ENCODE measurements around the gene MAB21L3.

MAB21L3 gene

DNA sequence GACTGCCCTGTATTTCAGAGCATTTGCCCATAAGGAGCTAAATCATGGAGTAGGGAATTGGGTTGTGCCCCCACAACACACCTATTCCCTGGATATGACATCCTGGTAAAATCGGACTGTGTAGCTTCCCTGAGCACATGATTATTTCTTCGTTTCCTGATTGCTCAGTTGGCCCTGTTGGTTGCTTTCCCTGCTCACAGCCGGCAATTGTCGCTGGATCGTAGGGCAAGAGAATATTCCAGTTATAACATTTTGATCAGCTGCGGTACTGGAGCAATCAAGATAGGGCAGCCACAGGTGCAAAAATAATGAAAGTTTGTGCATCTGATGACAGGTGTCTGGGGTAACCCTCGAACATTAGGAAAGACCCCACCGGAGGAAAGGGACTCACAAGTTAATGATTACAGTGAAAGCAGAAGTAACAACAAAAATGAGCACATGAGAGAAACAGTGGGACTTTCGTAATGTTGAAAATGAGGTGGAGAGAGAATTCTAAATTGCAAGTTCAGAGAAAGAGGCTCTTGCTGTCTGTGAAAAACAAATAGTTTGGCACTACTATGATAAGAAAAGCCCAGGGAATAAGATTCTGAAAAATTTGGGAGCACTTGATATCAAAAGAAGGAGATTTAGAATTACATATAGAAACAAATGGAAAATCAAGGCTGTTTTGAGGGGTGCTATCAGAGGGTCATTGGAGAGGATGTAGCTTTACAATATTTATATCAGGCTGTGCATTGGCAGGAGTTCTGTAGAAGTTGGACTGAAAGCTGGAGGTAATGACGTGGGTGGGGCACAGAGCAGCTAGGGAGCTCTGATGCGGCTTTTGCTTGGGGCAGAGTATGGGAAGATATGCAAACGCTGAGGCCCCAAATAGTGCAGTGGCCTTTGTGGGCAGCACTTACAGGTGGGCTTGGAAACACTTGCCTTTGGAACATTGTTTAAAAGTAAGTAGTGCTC lies at the start of gene MAB21L3:
TSS of gene MAB21L3 (plus strand) at position 833 of the 957 bp plus-strand sequence. CDS start 1,217 bp downstream, outside the sequence.
- DNase-seq (ENCODE audit: low spot score): no peak

DNA sequence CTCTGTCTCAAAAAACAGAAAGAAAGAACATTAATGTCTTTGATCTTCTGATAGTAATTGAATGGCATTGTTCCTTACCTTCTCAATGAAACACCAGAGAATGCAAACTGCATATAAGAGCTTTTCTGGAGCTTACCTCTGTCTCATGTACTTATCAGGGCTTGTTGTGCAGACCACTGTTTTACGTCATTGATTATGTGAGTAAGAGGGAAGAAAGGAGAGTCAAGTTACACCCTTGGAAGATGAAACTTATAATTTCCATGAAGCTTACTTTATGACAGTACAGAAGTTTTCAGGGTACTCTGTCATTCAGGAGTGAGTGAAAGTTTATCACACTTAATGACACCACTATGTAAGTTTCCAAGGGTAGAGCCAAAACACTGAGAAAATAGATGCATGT lies 49.0 kb upstream of the MAB21L3 start:
- DNase-seq (ENCODE audit: low spot score): no peak

DNA sequence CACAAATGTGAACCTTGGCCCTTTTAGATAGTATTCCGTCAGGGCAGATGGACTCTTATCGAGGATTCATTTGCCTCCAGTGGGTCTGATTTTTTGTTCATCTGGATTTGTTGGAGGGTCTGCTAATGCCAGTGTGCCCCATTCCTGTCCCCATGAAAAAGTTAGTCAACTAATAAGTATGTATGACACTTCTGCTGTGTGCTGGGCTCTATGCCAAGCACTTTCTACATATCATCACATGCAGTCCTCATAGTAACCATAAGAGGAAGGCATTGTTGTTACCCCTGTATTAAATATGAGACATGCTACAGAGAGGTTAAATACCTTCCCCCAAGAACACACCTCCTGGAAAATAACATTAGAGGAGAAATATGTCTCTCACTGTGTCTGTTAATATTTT lies 46.6 kb upstream of the MAB21L3 start:
- no peak for DNase-seq (ENCODE audit: low spot score)

DNA sequence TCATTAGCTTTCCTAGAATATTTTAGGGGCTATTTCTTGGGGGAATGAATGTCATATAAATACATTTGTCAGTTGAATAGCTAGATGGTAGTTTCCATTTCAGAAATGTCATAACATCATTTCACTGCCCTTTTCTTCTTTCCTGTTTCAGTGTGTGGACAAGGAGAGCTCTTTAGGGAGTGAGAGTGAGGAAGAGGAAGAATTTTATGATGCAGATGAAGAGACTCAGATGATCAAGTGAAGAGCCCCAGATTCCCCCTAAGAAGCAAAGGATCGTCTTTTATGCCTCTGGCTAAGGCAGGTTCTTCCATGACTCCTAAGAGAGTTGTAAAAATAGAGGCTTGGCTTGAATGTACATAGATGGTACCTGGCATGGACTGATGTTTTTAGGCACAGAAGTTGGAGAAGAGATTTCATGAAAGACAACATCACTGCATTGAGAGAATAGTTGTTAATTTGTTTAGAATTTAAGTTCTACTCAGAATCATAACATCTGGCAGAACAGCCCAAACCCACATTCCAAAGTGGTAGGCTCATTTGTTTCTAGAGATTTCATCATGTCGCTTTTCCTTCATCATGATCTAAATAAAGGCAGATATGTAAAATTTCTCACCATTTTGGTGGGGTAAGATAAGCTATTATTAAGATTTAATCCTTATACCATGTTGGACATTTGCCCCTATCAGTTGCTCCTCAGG lies 44.2 kb upstream of the MAB21L3 start:
- no peak for DNase-seq (ENCODE audit: low spot score)

DNA sequence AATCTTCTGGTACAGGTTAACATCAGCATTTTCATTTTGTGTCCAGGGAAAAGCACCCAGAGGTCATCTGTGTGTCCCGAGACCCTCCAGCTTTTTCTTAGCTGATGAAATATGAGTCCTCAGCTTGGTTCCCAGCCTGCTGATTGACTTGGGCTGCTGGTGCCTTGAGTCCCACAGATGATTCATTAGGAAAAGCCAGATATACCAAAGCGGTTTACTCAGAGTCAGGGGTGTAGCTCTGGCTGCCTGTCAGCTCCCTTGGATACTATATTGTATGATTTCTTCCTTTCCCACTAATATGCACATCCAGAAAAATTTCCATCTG lies 43.7 kb upstream of the MAB21L3 start:
- no peak for DNase-seq (ENCODE audit: low spot score)

DNA sequence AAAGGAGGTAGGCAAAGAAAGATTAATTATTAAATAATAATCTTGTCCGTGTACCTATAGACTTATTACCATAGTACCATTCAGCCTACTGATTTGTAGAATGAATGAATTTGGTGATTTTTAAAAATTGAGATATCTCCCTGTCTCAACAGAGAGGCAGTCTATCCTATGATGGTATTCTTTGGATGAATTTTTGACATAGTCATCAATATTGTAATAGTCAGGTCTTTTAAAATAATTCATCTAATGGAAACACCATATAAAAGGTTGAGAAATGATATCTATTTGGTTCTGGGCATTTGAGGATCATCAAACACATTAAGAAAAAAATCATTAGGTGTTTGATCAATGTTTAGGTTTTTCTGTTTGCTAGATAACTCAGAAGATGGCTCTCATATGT lies 35.6 kb upstream of the MAB21L3 start:
- no peak for DNase-seq (ENCODE audit: low spot score)

DNA sequence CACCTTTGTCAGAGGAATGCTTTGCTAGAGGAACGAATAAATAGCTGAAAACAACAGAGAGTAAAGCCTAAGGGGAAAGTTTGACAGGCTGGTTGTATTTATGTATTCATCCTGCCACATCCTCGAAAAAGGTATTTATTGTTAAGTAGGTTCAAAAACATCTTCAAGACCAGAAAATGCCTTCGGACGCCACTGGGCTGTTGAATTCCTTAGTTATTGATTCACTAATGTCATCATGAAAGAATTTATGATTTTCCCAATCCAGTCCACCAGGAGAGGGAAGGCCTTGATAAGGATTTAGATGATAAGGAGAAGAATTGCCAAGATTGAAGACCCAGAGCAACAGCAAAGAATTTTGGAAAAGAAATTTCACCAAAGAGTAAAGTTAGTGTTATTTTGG lies 35.2 kb upstream of the MAB21L3 start:
- DNase-seq (ENCODE audit: low spot score): no peak

DNA sequence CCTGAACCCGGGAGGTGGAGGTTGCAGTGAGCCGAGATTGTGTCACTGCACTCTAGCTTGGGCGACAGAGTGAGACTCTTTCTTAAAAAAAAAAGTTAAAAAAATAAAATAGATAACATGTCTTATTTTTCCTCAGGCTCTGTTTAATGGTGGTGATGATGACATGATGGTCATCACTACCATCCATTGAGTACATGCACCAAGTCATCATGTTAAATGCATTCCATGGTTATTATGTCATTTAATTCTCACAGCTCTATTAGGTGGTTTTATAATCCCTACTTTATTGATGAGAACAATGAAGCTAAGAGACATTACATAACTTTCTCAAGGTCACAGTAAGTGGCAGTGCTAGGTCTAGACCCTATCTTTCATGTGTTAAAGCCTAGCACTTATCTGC lies 34.4 kb upstream of the MAB21L3 start:
- no peak for DNase-seq (ENCODE audit: low spot score)

DNA sequence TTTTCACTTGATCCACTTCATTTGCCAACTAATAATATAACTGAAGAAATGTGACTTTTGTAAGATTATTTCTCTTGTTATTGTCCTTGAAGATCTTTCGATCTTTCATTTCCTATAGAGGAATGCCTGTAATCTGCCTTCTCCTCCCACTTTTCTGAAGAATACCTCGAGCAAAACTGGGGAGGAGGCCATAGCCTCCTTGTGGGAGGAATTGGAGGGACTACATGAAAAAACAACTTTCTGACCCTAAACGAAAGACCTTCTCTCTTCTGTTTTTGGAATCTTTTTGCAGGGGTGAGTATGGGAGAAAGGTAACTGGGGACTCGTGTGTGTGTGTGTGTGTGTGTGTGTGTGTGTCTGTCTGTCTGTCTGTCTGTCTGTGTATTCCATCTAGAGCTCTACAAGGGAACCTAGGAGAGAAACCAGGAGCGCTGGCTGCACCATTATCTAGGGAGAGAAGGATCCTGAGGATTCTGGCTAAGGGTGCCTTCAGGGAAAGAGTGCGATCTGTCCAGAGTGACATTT lies 32.4 kb upstream of the MAB21L3 start:
- no peak for DNase-seq (ENCODE audit: low spot score)

DNA sequence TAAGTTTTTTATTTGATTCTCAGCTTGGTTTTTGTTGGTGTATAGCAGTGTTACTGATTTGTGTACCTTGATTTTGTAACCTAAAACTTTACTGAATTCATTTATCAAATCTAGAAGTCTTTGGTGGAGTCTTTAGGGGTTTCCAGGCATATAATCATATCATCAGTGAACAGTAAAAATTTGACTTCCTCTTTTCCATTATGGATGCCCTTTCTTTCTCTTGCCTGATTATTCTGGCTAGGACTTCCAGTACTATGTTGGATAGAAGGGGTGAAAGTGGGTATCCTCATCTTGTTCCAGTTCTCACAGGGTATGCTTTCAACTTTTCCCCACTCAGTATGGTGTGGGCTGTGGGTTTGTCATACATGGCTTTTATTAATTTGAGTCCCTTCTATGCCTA lies 23.6 kb upstream of the MAB21L3 start:
- no peak for DNase-seq (ENCODE audit: low spot score)

DNA sequence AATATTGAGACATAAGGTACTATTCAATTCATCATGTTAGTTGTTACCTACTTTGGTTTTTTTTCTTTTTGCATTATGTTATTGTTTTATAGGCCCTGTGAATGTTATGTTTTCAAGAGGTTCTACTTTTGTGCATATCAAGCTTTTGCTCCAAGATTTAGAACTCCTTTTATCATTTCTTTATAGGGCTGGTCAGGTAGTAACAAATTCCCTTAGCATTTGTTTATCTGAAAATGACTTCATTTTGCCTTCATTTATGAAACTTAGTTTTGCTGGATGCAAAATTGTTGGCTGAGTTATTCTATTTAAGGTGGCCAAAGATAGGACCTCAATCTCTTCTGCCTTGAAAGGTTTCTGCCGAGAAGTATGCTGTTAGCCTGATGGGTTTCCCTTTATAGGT lies 21.3 kb upstream of the MAB21L3 start:
- DNase-seq (ENCODE audit: low spot score): no peak

DNA sequence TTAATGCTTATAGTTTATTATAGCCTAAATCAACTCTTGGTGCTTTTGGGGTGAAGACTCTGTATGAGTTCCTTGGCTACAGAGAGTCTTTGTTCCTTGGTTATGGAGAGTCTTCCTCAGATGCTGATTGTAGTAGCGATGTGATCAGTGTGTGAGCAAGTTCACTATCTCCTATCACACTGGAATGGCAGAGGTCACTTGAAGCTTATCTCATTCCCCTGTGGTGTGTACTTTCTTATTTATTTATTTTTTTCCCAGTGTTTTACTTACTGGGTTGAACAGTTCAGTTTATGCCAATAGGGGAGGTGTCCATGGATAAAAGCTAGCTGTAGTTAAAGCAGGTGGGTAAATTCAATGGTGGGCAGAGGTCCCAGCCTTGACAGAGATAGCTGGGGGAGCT lies 20.1 kb upstream of the MAB21L3 start:
- no peak for DNase-seq (ENCODE audit: low spot score)

DNA sequence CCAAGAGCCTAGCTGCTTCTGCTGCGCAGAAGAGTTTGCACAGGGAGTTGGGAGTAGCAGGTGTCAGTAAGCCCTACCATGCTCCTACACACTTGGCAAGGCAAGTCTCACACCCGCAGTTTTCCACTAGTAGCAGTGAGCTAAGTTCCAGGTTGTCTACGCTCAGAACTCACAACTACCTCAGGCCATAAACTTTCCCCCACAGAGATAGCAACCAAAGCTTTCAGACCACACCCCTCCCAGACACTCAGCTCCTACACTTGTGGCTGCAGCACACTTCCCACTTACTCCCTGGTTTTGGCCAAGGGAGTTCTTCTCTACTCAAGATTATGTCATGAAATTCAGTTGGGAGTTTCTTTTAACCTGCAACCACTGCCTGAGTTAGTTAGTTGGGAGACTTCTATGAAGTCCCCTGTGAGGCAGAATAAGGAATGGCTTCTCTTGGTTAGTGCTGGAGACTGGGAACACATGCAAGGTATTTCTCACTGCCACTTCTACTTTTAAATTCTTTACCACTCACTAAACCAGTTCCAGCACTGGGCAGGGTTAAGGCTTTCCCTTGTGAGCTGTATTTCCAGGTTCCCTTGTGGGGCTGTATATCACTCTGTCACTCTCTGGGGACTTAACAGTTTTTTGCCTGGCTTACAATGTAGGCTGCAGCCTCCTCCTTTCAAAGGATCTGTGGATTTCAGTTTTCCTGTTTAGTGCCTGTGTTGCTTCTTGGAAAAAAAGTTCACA lies 18.3 kb upstream of the MAB21L3 start:
- no peak for DNase-seq (ENCODE audit: low spot score)

DNA sequence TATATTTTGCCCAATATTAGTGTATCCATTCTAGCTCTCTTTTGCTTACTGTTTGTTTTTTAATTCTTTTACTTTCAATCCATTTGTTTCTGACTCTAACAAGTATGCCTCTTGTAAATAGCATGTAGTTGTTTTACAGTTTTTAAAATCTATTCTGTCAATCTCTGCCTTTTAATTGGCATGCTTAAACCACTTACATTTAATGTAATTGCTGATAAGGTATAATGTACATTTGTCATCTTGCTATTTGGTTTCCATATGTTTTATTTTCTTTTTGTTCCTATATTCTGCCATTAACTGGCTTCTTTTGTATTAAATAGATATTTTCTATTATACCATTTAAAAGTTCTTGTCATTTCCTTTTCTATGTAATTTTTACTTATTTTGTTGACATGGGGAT lies 16.2 kb upstream of the MAB21L3 start:
- no peak for DNase-seq (ENCODE audit: low spot score)

DNA sequence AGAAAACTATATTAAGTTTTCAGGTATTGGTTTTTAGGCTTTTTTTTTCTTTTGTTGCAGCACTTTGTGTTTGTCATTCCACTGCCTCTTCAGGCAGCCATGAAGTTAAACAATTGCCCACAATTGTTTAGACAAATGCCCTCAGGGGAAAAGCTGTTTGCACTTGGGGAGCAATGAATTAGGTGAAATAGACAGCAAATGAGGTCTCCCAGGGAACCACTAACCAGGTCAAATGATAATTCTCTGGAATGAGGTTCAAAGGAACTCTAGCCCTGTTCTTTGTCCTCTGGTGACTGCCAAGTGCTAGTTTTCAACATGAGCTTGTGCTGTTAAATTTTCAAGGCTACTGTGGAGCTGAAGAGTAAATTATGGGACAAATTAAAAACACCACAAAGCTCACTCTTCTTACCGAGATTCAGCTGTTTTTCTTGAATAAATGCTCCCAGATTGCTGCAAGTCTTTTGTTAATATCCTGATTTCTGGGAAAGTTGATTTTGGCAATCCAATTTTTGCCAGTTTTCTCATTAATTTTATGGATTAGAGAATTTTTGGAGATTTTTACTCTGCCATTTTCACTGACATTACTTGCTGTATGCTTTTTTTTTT lies 15.1 kb upstream of the MAB21L3 start:
- DNase-seq (ENCODE audit: low spot score): no peak

DNA sequence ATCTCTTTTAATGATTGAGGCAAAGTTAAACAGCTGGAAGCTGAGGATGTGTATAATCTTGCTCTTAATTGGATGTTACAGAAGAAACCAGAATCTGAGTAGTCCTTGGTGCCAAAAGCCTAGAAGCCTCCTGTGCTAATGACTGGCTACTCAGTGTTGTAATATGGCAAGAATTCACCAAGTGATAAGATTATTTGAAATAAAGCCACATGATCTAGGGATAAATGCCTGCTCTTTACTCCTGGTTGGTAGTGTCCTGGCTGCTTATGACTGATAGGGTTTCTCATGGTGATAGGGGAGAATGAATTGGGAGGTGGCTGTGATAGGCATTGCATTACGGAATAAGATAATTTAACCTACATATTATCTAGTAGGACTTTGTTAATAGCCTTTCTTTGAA lies 13.6 kb upstream of the MAB21L3 start:
- DNase-seq (ENCODE audit: low spot score): no peak

DNA sequence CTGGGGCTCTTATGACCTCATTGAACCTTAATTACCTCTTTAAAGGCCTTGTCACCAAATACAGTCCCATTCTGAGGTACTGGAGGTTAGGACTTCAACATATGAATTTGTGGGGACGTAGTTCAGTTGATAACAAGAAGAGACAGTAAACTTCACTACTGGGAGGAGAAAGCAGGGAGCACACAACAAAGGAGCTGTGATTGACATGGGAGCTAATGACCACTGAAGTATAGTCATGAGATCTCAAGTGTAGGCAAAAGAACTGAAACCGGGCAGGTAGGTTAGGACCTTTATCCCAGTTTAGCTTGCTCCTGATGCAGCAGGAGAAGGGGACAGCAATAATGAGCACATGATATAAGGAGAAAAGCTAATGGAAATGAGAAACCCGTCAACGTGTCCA lies 11.8 kb upstream of the MAB21L3 start:
- DNase-seq (ENCODE audit: low spot score): no peak

DNA sequence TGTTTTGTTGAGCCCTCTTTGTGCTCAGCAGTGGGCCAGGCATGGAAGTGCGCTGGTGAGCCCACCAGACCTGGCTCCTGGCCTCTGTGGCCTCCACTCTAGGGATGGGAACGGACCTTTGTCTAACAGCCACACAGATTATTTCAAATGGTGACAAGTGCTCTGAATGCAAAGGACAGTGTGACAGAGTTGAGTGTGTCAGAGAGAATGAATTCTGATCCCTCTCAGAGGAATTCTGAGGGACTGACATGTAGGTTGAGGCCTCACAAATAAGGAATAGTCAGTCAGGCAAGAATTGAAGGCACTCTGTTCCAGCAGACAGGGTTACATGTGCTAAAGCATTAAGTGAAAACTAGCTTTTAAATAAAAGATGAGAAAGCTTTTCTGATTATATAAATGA lies 11.3 kb upstream of the MAB21L3 start:
- DNase-seq (ENCODE audit: low spot score): no peak

DNA sequence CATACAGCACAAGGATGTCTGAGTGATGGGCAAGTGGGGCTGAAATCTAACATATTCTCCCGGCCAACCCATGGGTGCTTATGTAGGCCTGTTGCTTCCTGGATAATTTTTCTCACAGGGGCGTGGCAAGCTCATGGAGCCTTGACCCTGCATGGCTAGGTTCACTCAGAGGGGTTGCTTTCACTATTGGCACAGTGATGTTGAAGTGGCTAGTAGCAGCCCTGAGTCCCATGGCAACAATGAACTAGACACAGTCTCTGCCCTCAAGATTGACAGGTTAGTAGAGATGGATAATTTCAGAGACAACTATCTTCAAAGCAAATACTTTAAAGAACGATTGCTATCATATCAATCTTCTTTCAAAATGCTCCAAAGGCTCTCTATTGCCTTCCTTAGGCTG lies 6.5 kb upstream of the MAB21L3 start:
- DNase-seq (ENCODE audit: low spot score): no peak

DNA sequence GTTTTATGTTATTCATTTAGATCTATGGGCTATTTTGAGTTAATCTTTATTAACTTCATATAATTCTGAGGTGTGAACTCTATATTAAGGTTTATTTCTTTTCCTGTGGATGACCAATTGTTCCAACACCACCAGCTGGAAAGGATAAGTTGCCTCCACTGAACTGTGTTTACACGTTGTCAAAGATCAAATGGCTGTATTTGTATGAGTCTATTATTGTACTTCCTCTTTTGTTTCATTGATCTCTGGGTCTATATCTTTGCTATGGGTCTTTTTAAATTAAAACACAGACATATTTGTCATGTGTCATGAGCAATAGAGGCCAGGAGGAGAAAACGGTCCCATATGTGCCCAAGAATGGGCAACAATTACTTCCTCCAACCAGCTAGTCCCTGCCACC lies 5.2 kb upstream of the MAB21L3 start:
- no peak for DNase-seq (ENCODE audit: low spot score)

DNA sequence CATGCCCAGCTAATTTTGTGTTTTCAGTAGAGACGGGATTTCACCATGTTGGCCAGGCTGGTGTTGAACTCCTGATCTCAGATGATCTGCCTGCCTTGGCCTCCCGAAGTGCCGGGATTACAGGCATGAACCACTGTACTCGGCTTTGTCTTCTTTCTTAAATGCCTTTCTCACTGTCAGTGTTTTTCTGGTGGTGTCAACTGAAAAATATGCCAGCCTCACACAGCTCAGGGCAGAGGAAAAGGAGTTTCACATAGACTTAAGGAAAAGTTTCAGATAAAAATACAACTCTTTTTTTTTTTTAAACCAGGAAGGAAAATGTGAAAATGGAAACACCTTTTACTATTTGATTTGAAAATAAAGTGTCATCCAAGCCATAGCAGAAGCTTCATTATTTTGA lies 4.6 kb upstream of the MAB21L3 start:
- DNase-seq (ENCODE audit: low spot score): no peak

DNA sequence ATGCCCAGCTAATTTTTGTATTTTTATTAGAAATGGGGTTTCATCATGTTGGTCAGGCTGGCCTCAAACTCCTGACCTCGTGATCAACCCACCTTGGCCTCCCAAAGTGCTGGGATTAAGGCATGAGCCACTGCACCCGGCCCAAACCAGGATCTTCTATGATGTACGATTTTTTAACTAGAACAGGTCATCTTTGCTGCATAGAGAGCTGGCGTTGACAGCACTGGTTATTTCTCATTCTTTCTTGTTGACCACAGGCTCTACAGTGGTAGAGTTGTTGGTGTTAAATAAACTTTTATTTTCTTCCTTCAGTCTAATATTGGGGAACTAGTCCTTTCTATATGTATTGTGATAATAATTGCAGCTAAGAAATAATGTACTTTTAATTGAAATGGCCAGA lies 3.8 kb upstream of the MAB21L3 start:
- no peak for DNase-seq (ENCODE audit: low spot score)

All from left forelimb (tissue), 1 donor.